Spleen (tissue), 11 donors: ENCODE measurements around the gene GLIS1. TPM values are rescaled to one million over a fixed set of nuclear protein-coding genes. Genes with fewer than 3 reads are reported as not detected.

Source experiments
- DNase-seq: peaks from one replicate; pipeline ENCODE4 v3.0.0-alpha.2; 2020
- H3K27ac ChIP-seq, 8 donors: fragments of 200-600 bp; sonication (generic) in 7 of 8; 1 replicate in 4 of 8; 2 replicates in 4 of 8; pipeline versions ENCODE4 v1.5.0 to v1.8.0; 2016 to 2021; ENCODE audit warnings: inconsistent platforms in 4 of 8, mild to moderate bottlenecking in 4 of 8, moderate library complexity in 1 of 8
- H3K27me3 ChIP-seq, 7 donors: fragments of 200-600 bp; sonication (generic) in 6 of 7; replicated peaks in 1 of 7; 1 replicate in 4 of 7; 2 replicates in 3 of 7; pipeline versions ENCODE4 v1.5.0 to v1.8.0; 2016 to 2021; ENCODE audit warnings: inconsistent platforms in 3 of 7, mild to moderate bottlenecking in 1 of 7
- H3K36me3 ChIP-seq, 6 donors: fragments of 200-600 bp; sonication (generic) in 5 of 6; 1 replicate in 4 of 6; 2 replicates in 2 of 6; pipeline versions ENCODE4 v1.5.0 to v1.8.0; 2016 to 2021; ENCODE audit warnings: inconsistent platforms in 2 of 6
- H3K4me1 ChIP-seq, 6 donors: fragments of 200-600 bp; sonication (generic) in 5 of 6; 1 replicate in 3 of 6; 2 replicates in 3 of 6; pipeline versions ENCODE4 v1.5.0 to v1.8.0; 2016 to 2021; ENCODE audit warnings: inconsistent platforms in 3 of 6
- H3K4me3 ChIP-seq, 8 donors: fragments of 200-600 bp; sonication (generic) in 7 of 8; 1 replicate in 4 of 8; 2 replicates in 4 of 8; pipeline versions ENCODE4 v1.5.0 to v1.8.0; 2016 to 2021; ENCODE audit warnings: inconsistent platforms in 4 of 8, mild to moderate bottlenecking in 4 of 8, moderate library complexity in 2 of 8
- H3K9me3 ChIP-seq, 8 donors: fragments of 200-600 bp; sonication (generic) in 7 of 8; 1 replicate in 4 of 8; 2 replicates in 4 of 8; pipeline versions ENCODE4 v1.5.0 to v1.8.0; 2016 to 2021; ENCODE audit warnings: inconsistent platforms in 4 of 8
- POLR2A ChIP-seq, 3 donors: fragments of 450-650 bp; IDR thresholded peaks; one replicate each; pipeline ENCODE4 v1.5.1; 2017; ENCODE audit warnings: antibody characterized with exemption in 3 of 3, mild to moderate bottlenecking in 1 of 3
- POLR2AphosphoS5 ChIP-seq, 3 donors: sonication (generic); formaldehyde crosslinking; IDR thresholded peaks; one replicate each; pipeline ENCODE4 v1.5.1; 2017; ENCODE audit warnings: antibody characterized with exemption in 3 of 3
- WGBS, 5 donors: extraction: QIAGEN DNeasy Blood & Tissue Kit in 3 of 5; methylation state at CpG; one replicate each; pipeline versions ENCODE4 v1.1.5 to v1.1.7; 2013 to 2018; 5-methylcytosine and 5-hydroxymethylcytosine counted together
- intact Hi-C: fragments of 100-400 bp; cut with DNase I; formaldehyde crosslinking; loops from one replicate; pipeline ENCODE4 v1.15.0; 2023; ENCODE audit warnings: low total_unique reads
- polyA plus RNA-seq, 3 donors: library from polyadenylated mRNA; stranded (reverse); fragments of 200-250 nt; gene quantifications; one replicate each; pipeline ENCODE4 v1.2.1, GENCODE V29; 2013
- total RNA-seq, 7 donors: library from RNA; depleted of rRNA in 3 of 7; stranded (reverse); fragments of >200 nt in 3 of 7; fragmentation: NEBNext Ultra II Directional in 4 of 7; extraction: Animal tissue kit (Norgen Biotek cat#: 25700) in 4 of 7; gene quantifications; one replicate each; pipeline versions ENCODE4 v1.1.0 to v1.2.1, GENCODE V29; 2016 to 2021
- TF ChIP-seq, protein P1 (sequence below), 11 experiments: fragments of 200-600 bp in 7 of 11; fragments of 450-650 bp in 4 of 11; sonication (generic) in 4 of 11; IDR thresholded peaks in 8 of 11; conservative IDR thresholded peaks in 3 of 11; 1 replicate in 7 of 11; 2 replicates in 4 of 11; pipeline versions ENCODE4 v1.4.0 to v1.8.0; 2016 to 2021; ENCODE audit warnings: antibody characterized with exemption in 11 of 11, inconsistent platforms in 4 of 11, mild to moderate bottlenecking in 1 of 11
- donor health status: healthy with polysubstance abuse.
- donor health status: DM: no; HTN: no; CAD: no; lungs with moderate emphysema.
- donor health status: DM: no; HTN: no; CAD: no.
- donor health status: Bipolar disorder and iron deficiency.
- donor health status: healthy.
- donor health status: DM: no; HTN: no; CAD: no.
- donor health status: DM: yes; HTN: yes; CAD: no.

The GLIS1 gene
- total and polyA plus RNA-seq, 10 donors, result 0.04 to 0.39 (median 0.26) TPM; not detected in 5

GRCh38 chr1:53747841-53748240 is 8.9 kb upstream of the GLIS1 start:
- DNase-seq, result no peak
- Histone ChIP-seq H3K9me3 (peaks cover 0 to 4% (median under 1%) of the 10 kb centered on the region in 8 donors), H3K36me3 (no peaks in the 10 kb centered on the region), H3K4me1 (no peaks in the 10 kb centered on the region), H3K27ac (no peak overlapping the region), H3K4me3 (no peak overlapping the region), H3K27me3 (peaks cover 0 to 22% (median 0%) of the 10 kb centered on the region in 7 donors)
- 85 to 93% (median 90%) methylated on average over 8 of the region's 8 CpGs for WGBS, 5 donors
- intact Hi-C loops, result no loop called here
- TF ChIP-seq, protein P1, sequence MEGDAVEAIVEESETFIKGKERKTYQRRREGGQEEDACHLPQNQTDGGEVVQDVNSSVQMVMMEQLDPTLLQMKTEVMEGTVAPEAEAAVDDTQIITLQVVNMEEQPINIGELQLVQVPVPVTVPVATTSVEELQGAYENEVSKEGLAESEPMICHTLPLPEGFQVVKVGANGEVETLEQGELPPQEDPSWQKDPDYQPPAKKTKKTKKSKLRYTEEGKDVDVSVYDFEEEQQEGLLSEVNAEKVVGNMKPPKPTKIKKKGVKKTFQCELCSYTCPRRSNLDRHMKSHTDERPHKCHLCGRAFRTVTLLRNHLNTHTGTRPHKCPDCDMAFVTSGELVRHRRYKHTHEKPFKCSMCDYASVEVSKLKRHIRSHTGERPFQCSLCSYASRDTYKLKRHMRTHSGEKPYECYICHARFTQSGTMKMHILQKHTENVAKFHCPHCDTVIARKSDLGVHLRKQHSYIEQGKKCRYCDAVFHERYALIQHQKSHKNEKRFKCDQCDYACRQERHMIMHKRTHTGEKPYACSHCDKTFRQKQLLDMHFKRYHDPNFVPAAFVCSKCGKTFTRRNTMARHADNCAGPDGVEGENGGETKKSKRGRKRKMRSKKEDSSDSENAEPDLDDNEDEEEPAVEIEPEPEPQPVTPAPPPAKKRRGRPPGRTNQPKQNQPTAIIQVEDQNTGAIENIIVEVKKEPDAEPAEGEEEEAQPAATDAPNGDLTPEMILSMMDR (IDR thresholded peaks at IDR 0.05 in 8 of 11, conservative IDR thresholded peaks at IDR 0.05 in 3 of 11), result no peak
- TF ChIP-seq POLR2A (IDR thresholded peaks at IDR 0.05), result no peak
- no peak for TF ChIP-seq POLR2AphosphoS5 (IDR thresholded peaks at IDR 0.05)

- Histone ChIP-seq H3K9me3 (peaks cover 0 to 12% (median 3%) of the 10 kb centered on the region in 8 donors), H3K27ac (no peak overlapping the region), H3K27me3 (peaks cover 0 to 87% (median 38%) of the 10 kb centered on the region in 7 donors), H3K4me1 (peaks cover 11 to 30% (median 23%) of the 10 kb centered on the region in 6 donors), H3K36me3 (no peaks in the 10 kb centered on the region), H3K4me3 (no peak overlapping the region)
- intact Hi-C loops, result no loop called here
- DNase-seq, result no peak
- 79 to 88% (median 85%) methylated on average over 8 of the region's 8 CpGs for whole genome bisulfite sequencing, 5 donors
- TF ChIP-seq, protein P1 (IDR thresholded peaks at IDR 0.05 in 8 of 11, conservative IDR thresholded peaks at IDR 0.05 in 3 of 11), result no peak
- TF ChIP-seq POLR2AphosphoS5 (IDR thresholded peaks at IDR 0.05), result no peak
Measured at GRCh38 chr1:53740621-53741105, 1.7 kb upstream of the GLIS1 start.

DNA sequence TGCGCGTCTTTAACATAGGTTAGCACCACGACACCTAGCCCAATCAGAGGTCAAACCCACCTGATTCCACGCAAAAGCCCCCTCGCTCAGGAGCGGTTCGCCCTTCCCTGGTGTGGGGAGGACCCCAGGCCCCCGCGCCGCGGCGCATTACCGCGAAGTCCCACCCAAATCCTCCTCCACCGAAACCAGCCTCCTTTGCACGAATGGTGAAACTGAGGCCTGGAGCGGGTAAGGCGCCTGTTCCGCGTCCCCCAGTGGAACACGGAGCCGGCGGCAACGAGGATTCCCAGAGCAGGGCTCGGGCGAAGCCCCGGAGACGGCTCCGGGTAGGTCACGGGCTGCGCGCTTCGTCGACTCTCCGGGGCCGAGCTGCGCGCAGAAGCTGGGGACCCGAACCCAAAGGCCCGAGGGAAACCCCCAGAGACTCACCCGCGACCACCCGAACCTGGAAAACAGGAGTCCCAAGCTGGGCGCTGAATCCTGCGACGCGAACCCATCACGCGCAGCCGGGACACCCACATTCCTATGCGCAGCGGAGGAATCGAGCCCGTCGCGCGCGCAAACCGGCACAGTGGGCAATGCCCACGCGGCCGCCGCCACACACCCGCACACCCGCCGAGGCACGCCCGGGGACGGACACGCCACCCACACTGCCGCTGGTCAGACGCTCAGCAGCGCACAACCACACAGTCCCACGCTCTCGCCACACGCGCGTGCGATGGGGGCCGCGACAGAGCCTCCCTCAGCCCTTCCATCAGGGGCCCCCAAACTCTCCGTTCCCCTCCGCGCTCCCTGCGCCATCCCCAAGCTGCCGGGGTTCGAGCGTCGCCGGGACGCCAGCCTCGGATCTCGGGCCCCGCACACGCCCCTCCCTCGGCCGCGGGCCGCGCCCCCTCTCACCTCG is 507 bp downstream of the GLIS1 start:
- TF ChIP-seq POLR2AphosphoS5 (IDR thresholded peaks at IDR 0.05) (no peak), POLR2A (IDR thresholded peaks at IDR 0.05) (no peak)
- TF ChIP-seq, protein P1 (IDR thresholded peaks at IDR 0.05 in 8 of 11, conservative IDR thresholded peaks at IDR 0.05 in 3 of 11), result no peak
- H3K27ac ChIP-seq, result no peak overlapping the region
- DNase-seq, result no peak
- no peaks in the 10 kb centered on the region for H3K36me3 ChIP-seq
- H3K9me3 ChIP-seq, result peaks cover 0 to 12% (median 3%) of the 10 kb centered on the region in 8 donors
- WGBS, 5 donors, result 1 to 7% (median 2%) methylated on average over 39 to 101 of the region's 101 CpGs
- intact Hi-C loops, result no loop called here
- peaks cover 11 to 30% (median 23%) of the 10 kb centered on the region in 6 donors for H3K4me1 ChIP-seq
- peak overlapping the region; percentile 45 to 82 (median 58) for H3K4me3 ChIP-seq
- H3K27me3 ChIP-seq, result peaks cover 0 to 92% (median 38%) of the 10 kb centered on the region in 7 donors

DNA sequence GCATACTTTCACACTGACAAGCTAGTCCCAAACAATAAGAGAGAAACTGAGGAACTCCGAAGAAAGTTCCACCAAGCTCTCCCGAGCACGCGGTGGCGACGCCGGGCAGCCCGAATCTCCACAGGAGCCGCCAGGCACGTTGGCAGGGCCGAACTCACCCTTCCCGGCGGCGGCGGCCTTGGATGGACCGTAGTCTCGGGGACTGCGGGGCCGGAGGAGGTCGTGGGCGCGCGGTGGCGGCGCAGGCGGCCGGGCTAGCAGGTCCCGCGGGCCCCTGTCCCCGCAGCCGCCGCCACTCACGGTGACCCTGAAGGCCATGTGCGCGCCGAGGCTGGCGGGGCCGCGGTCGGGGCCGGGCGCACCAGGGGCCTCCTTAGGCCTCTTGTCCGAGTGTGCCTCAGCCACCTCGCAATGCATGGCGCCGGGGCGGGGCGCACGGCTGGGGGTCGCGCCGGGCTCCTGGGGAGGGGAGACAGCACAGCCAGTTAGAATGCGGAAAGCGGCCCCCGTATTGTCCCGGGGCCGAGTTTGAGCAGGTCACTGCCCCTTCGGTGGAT is 1.2 kb downstream of the GLIS1 start:
- TF ChIP-seq POLR2A (IDR thresholded peaks at IDR 0.05), result no peak
- no peak for TF ChIP-seq POLR2AphosphoS5 (IDR thresholded peaks at IDR 0.05)
- TF ChIP-seq, protein P1 (IDR thresholded peaks at IDR 0.05 in 8 of 11, conservative IDR thresholded peaks at IDR 0.05 in 3 of 11), result no peak
- Histone ChIP-seq H3K27me3 (peaks cover 0 to 85% (median 38%) of the 10 kb centered on the region in 7 donors), H3K4me3 (peak overlapping the region in 7 of 8 donors; percentile 54 to 82 (median 59)), H3K27ac (no peak overlapping the region), H3K4me1 (peaks cover 11 to 30% (median 23%) of the 10 kb centered on the region in 6 donors), H3K36me3 (no peaks in the 10 kb centered on the region), H3K9me3 (peaks cover 0 to 7% (median 1%) of the 10 kb centered on the region in 8 donors)
- no peak for DNase-seq
- intact Hi-C loops, result no loop called here
- 3 to 9% (median 7%) methylated on average over 45 to 58 of the region's 58 CpGs for WGBS, 5 donors
